ENCODE results near the gene MTHFD2L. TPM values are rescaled to one million over a fixed set of nuclear protein-coding genes. Genes with fewer than 3 reads are reported as not detected.

The MTHFD2L gene
- total and polyA plus RNA-seq, 9 of the 15 experiments (the other 6 are each of a cell fraction or from before 2014, with no cell fraction given), result 10.0 to 39.0 (median 26.0) TPM

DNA sequence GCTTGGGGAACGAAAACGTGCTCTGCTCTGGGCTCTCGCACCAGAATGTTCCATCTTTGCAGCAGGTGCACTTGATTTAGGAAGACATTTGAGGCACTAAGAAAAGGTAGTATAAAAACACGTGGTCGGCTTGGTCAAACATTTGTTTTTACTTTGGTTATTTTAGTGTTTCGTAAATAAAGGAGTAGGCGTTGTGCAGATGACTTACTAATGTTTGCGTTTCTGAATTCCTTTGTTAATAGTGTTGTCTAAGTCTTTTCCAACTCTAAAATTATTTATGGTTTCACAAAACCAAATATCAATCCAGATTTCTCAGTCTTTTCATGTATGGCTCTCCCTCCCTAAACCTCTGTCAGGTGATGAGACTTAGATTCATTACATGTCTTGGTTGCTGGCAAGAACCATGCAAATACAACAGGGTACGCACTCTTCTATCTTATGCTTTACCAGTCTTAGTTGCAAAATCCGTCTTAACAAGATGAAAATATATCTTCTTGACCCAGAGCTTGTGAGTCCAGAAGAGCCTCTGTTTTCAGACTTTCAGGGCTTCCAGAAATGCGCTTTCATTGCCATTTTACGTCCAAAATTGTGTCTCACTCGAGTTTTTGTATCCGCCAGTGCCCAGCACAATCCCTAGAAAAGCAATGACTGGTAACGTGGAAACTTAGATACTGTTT is 686 bp downstream of the MTHFD2L start (continued):
- peak; percentile 44; the same call in 1 of the 2 replicates for TF ChIP-seq MGA (IDR thresholded peaks at IDR 0.05)
- TF ChIP-seq, protein P1, sequence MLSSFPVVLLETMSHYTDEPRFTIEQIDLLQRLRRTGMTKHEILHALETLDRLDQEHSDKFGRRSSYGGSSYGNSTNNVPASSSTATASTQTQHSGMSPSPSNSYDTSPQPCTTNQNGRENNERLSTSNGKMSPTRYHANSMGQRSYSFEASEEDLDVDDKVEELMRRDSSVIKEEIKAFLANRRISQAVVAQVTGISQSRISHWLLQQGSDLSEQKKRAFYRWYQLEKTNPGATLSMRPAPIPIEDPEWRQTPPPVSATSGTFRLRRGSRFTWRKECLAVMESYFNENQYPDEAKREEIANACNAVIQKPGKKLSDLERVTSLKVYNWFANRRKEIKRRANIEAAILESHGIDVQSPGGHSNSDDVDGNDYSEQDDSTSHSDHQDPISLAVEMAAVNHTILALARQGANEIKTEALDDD (IDR thresholded peaks at IDR 0.05), result 0 out of 2 replicates have a peak, but pooled peaks have one; percentile 18
- no peak for TF ChIP-seq ARHGAP35 (IDR thresholded peaks at IDR 0.05; ENCODE audit: partially characterized antibody)
- TF ChIP-seq SIN3A (IDR thresholded peaks at IDR 0.05; ENCODE audit: borderline replicate concordance in 2 of 2, control insufficient read depth in 1 of 2, low read depth in 2 of 2, low read length in 2 of 2), result 0 out of 4 replicates have a peak, but pooled peaks of 1 of the 2 experiments have one; percentile 44
- 0 out of 2 replicates have a peak, but pooled peaks have one; percentile 25 for TF ChIP-seq SP1 (CRISPR knock-in tag; IDR thresholded peaks at IDR 0.05)
- TF ChIP-seq, protein P2, sequence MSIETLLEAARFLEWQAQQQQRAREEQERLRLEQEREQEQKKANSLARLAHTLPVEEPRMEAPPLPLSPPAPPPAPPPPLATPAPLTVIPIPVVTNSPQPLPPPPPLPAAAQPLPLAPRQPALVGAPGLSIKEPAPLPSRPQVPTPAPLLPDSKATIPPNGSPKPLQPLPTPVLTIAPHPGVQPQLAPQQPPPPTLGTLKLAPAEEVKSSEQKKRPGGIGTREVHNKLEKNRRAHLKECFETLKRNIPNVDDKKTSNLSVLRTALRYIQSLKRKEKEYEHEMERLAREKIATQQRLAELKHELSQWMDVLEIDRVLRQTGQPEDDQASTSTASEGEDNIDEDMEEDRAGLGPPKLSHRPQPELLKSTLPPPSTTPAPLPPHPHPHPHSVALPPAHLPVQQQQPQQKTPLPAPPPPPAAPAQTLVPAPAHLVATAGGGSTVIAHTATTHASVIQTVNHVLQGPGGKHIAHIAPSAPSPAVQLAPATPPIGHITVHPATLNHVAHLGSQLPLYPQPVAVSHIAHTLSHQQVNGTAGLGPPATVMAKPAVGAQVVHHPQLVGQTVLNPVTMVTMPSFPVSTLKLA (conservative IDR thresholded peaks at IDR 0.05), result peak; percentile 44 to 46; a peak in 2 of 4 replicates

Data from K562 (cell line).